Kasumi-1 (cell line): ENCODE measurements around the gene KIFAP3.
"Not testable (repeated sequence)": the region's sequence is repeated elsewhere in the genome, so short reads cannot be mapped to it uniquely, and the experiment has no call there.

ENCODE experiments used
- DNase-seq, 2 experiments: peaks; one replicate each; lab custom pipeline; 2025; lab: John Stamatoyannopoulos, UW

Gene KIFAP3

GRCh38 chr1:169886931-169887330 lies 187.6 kb downstream of the KIFAP3 start:
- no peak for DNase-seq

GRCh38 chr1:169886422-169886821 lies 188.1 kb downstream of the KIFAP3 start:
- no peak for DNase-seq

GRCh38 chr1:169885207-169885606 lies 189.3 kb downstream of the KIFAP3 start:
- DNase-seq, result no peak

- DNase-seq, result no peak
Observed at GRCh38 chr1:169884634-169885033, 189.9 kb downstream of the KIFAP3 start.

- no peak for DNase-seq
Observed at GRCh38 chr1:169882039-169882511, 192.4 kb downstream of the KIFAP3 start.

GRCh38 chr1:169879034-169879840 lies 195.3 kb downstream of the KIFAP3 start:
- DNase-seq, result peak in 1 of 2 experiments; percentile 11

GRCh38 chr1:169878498-169878897 lies 196.0 kb downstream of the KIFAP3 start:
- no peak for DNase-seq

GRCh38 chr1:169877800-169878491 lies 196.5 kb downstream of the KIFAP3 start:
- DNase-seq, result no peak

- DNase-seq, result no peak
Observed at GRCh38 chr1:169874229-169874628, 200.3 kb downstream of the KIFAP3 start.

GRCh38 chr1:169873582-169874199 lies 200.8 kb downstream of the KIFAP3 start:
- DNase-seq, result no peak

- no peak for DNase-seq
Observed at GRCh38 chr1:169872906-169873305, 201.6 kb downstream of the KIFAP3 start.

- not testable (repeated sequence) for DNase-seq
Observed at GRCh38 chr1:169871988-169872387, 202.5 kb downstream of the KIFAP3 start.
